HepG2 (cell line): ENCODE results near the gene RIPOR3. TPM values are rescaled to one million over a fixed set of nuclear protein-coding genes. Genes with fewer than 3 reads are reported as not detected.

Experiments used
- ATAC-seq: fragments of 200-7000 bp; cut with Tn5 transposase; 3 replicates; pipeline ENCODE4 v1.9.1; 2020; ENCODE audit warnings: mild to moderate bottlenecking, moderate library complexity
- BruUV-seq: library from RNA; stranded (reverse); fragments of 400-500 nt; replicated peaks from 2 replicates; lab custom pipeline; 2021; lab: Mats Ljungman, UMichigan
- CTCF ChIA-PET: fragments of 300-600 bp; formaldehyde crosslinking; extraction: SDS; loops from one replicate; lab custom pipeline; 2021; ENCODE audit warnings: low total read pairs, inconsistent platforms, low intra/inter-chr PET ratio; lab: Yijun Ruan, JAX
- POLR2A ChIA-PET: fragments of 350-600 bp; sonication (Branson Sonifier 250); formaldehyde crosslinking; loops from one replicate; lab custom pipeline; 2020; ENCODE audit warnings: antibody characterized with exemption, inconsistent platforms; lab: Yijun Ruan, JAX
- DNase-seq: peaks from one replicate; pipeline ENCODE4 v3.0.0-alpha.2; 2015; ENCODE audit warnings: low spot score
- FAIRE-seq: peaks from 3 replicates; lab custom pipeline; 2011; peaks lifted over from hg19 to GRCh38; lab: Jason Lieb, UNC
- H2AFZ ChIP-seq: one replicate; pipeline ENCODE4 v1.6.1; 2011; ENCODE audit warnings: low read length, inconsistent platforms
- H3K27ac ChIP-seq: fragments of 300-600 bp; 3 replicates; pipeline ENCODE4 v1.8.0; 2011; ENCODE audit warnings: mixed run types, mild to moderate bottlenecking, mixed read lengths, low read length, inconsistent platforms; ENCODE audit not compliant: insufficient read depth; ENCODE audit errors: extremely low read length
- H3K27me3 ChIP-seq, 2 experiments: fragments of 200-600 bp in 1 of 2; 2 replicates in 1 of 2; 3 replicates in 1 of 2; pipeline versions ENCODE4 v1.6.0 to v1.8.0; 2011; ENCODE audit warnings: low read length in 2 of 2, mild to moderate bottlenecking in 2 of 2, moderate library complexity in 2 of 2, inconsistent platforms in 1 of 2; ENCODE audit not compliant: insufficient read depth in 2 of 2, control insufficient read depth in 1 of 2
- H3K36me3 ChIP-seq, 2 experiments: fragments of 200-600 bp in 1 of 2; replicated peaks in 1 of 2; 2 replicates in 1 of 2; 3 replicates in 1 of 2; pipeline versions ENCODE4 v1.5.1 to v1.8.0; 2011; ENCODE audit warnings: low read length in 2 of 2, inconsistent platforms in 1 of 2; ENCODE audit not compliant: insufficient read depth in 2 of 2, control insufficient read depth in 1 of 2
- H3K4me1 ChIP-seq: 2 replicates; pipeline ENCODE4 v1.5.1; 2012; ENCODE audit warnings: low read length, inconsistent platforms; ENCODE audit not compliant: insufficient read depth
- H3K4me2 ChIP-seq: 2 replicates; pipeline ENCODE4 v1.6.0; 2011; ENCODE audit warnings: low read depth, low read length, inconsistent platforms
- H3K4me3 ChIP-seq, 3 experiments: fragments of 200-600 bp in 1 of 3; sonication (generic), shearing (Covaris generic) in 1 of 3; replicated peaks in 1 of 3; 2 replicates each; pipeline ENCODE4 v1.5.1; 2011 to 2016; ENCODE audit warnings: low read length in 3 of 3, inconsistent platforms in 2 of 3, low read depth in 2 of 3, mild to moderate bottlenecking in 2 of 3, control low read depth in 1 of 3, mixed read lengths in 1 of 3; ENCODE audit not compliant: insufficient read depth in 1 of 3
- H3K79me2 ChIP-seq: one replicate; pipeline ENCODE4 v1.6.1; 2011; ENCODE audit warnings: low read length, inconsistent platforms; ENCODE audit not compliant: insufficient read depth
- H3K9ac ChIP-seq: 2 replicates; pipeline ENCODE4 v1.6.0; 2011; ENCODE audit warnings: mild to moderate bottlenecking, low read depth, low read length, inconsistent platforms; ENCODE audit not compliant: insufficient read depth
- H3K9me3 ChIP-seq: 2 replicates; pipeline ENCODE4 v1.5.1; 2012; ENCODE audit warnings: mild to moderate bottlenecking, low read length
- H4K20me1 ChIP-seq: 2 replicates; pipeline ENCODE4 v1.6.0; 2011; ENCODE audit warnings: inconsistent platforms, mild to moderate bottlenecking, low read length, moderate library complexity; ENCODE audit not compliant: insufficient read depth
- BRD4 ChIP-seq: sonication (generic); formaldehyde crosslinking; IDR thresholded peaks from 2 replicates; pipeline ENCODE4 v1.4.0; 2020; ENCODE audit warnings: missing genetic modification reagents
- GATA4 ChIP-seq: sonication (generic); IDR thresholded peaks from 2 replicates; pipeline ENCODE4 v1.6.1; 2016; ENCODE audit warnings: antibody characterized with exemption, low read depth, borderline replicate concordance
- JARID2 ChIP-seq: sonication (generic); formaldehyde crosslinking; IDR thresholded peaks from 2 replicates; pipeline ENCODE4 v1.8.1; 2023; ENCODE audit warnings: missing genetic modification reagents, inconsistent platforms; ENCODE audit not compliant: insufficient replicate concordance
- MED13 ChIP-seq: sonication (generic); formaldehyde crosslinking; IDR thresholded peaks from 2 replicates; pipeline ENCODE4 v1.5.0; 2020; ENCODE audit warnings: missing genetic modification reagents
- POGK ChIP-seq: sonication (generic); formaldehyde crosslinking; conservative IDR thresholded peaks from 2 replicates; pipeline ENCODE4 v1.8.0; 2022; ENCODE audit warnings: mild to moderate bottlenecking, moderate library complexity, missing genetic modification reagents
- SMAD3 ChIP-seq: sonication (generic); formaldehyde crosslinking; IDR thresholded peaks from 2 replicates; pipeline ENCODE4 v1.4.0; 2020; ENCODE audit warnings: missing genetic modification reagents
- SOX5 ChIP-seq: IDR thresholded peaks from 2 replicates; pipeline ENCODE4 v1.6.1; 2016; ENCODE audit warnings: borderline replicate concordance
- WIZ ChIP-seq: sonication (generic); formaldehyde crosslinking; IDR thresholded peaks from 2 replicates; pipeline ENCODE4 v1.5.1; 2020; ENCODE audit warnings: mild to moderate bottlenecking, missing genetic modification reagents
- ZNF180 ChIP-seq: sonication (generic); formaldehyde crosslinking; IDR thresholded peaks from 2 replicates; pipeline ENCODE4 v1.4.0; 2020; ENCODE audit warnings: low read depth, missing genetic modification reagents, borderline replicate concordance
- ZNF274 ChIP-seq: sonication (generic); formaldehyde crosslinking; IDR thresholded peaks from 2 replicates; pipeline ENCODE4 v1.5.1; 2020; ENCODE audit warnings: mild to moderate bottlenecking, missing genetic modification reagents
- ZNF44 ChIP-seq: sonication (generic); formaldehyde crosslinking; IDR thresholded peaks from 2 replicates; pipeline ENCODE4 v1.5.1; 2020; ENCODE audit warnings: mild to moderate bottlenecking, missing genetic modification reagents
- ZNF672 ChIP-seq: sonication (generic); formaldehyde crosslinking; IDR thresholded peaks from 2 replicates; pipeline ENCODE4 v1.8.1; 2022; ENCODE audit warnings: missing genetic modification reagents
- WGBS: methylation state at CpG from one replicate; pipeline ENCODE4 v1.1.6; 2017; ENCODE audit warnings: low lambda C conversion rate; 5-methylcytosine and 5-hydroxymethylcytosine counted together
- in situ Hi-C: cut with HindIII; loops from 2 replicates; pipeline ENCODE4 v1.10.0; 2017; ENCODE audit warnings: low pct_unique_long_range_greater_than_20kb; ENCODE audit not compliant: extremely low pct_ligation_motif_present
- intact Hi-C: fragments of 100-400 bp; cut with micrococcal nuclease; formaldehyde crosslinking; loops from one replicate; pipeline ENCODE4 v1.10.0; 2022; ENCODE audit not compliant: unreplicated experiment
- polyA plus RNA-seq, 8 experiments: library from polyadenylated mRNA; depleted of rRNA in 3 of 8; stranded (reverse) in 7 of 8; unstranded in 1 of 8; fragments of >200 nt; fragmentation: Illumina TruSeq in 4 of 8; extraction: Trizol in 4 of 8; gene quantifications; 2 replicates each; pipeline versions ENCODE4 v1.2.1 to v1.2.3, GENCODE V29; 2011 to 2016; ENCODE audit warnings: low read depth in 4 of 8, missing spikeins in 1 of 8, mixed read lengths in 1 of 8; ENCODE audit not compliant: insufficient read depth in 1 of 8
- total RNA-seq, 5 experiments: library from RNA; depleted of rRNA; stranded (reverse); fragments of >200 nt; fragmentation: Illumina TruSeq; extraction: Trizol; gene quantifications; 2 replicates each; pipeline ENCODE4 v1.2.3, GENCODE V29; 2016; ENCODE audit warnings: low read depth in 1 of 5
- TF ChIP-seq, protein P1 (sequence below): sonication (generic); formaldehyde crosslinking; IDR thresholded peaks from 2 replicates; pipeline ENCODE4 v1.4.0; 2020; ENCODE audit warnings: missing genetic modification reagents

The RIPOR3 gene
- total and polyA plus RNA-seq, 2 of the 13 experiments (the other 11 are each of a cell fraction or from before 2014, with no cell fraction given), result 0.18 TPM; not detected in 1

- TF ChIP-seq POGK, result 0 out of 2 replicates have a peak, but pooled peaks have one; percentile 1
- TF ChIP-seq, protein P1, sequence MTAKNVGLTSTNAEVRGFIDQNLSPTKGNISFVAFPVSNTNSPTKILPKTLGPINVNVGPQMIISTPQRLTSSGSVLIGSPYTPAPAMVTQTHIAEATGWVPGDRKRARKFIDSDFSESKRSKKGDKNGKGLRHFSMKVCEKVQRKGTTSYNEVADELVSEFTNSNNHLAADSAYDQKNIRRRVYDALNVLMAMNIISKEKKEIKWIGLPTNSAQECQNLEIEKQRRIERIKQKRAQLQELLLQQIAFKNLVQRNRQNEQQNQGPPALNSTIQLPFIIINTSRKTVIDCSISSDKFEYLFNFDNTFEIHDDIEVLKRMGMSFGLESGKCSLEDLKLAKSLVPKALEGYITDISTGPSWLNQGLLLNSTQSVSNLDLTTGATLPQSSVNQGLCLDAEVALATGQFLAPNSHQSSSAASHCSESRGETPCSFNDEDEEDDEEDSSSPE, result no peak
Measured at GRCh38 chr20:50728486-50728980, 37.2 kb upstream of the RIPOR3 start (continued).

- Histone ChIP-seq H3K79me2 (peaks cover 16% of the 10 kb centered on the region), H3K36me3 (no peaks in the 10 kb centered on the region), H3K4me1 (peaks cover 68% of the 10 kb centered on the region), H4K20me1 (peaks cover 3% of the 10 kb centered on the region; the same call in 1 of the 2 replicates), H3K9ac (peak overlapping the region; percentile 74), H3K4me2 (peak overlapping the region; percentile 99), H3K9me3 (no peaks in the 10 kb centered on the region), H3K4me3 (peak overlapping the region; percentile 50 to 87 (median 73)), H2AFZ (peak overlapping the region; percentile 67), H3K27me3 (no peaks in the 10 kb centered on the region; a peak in 1 of 5 replicates), H3K27ac (peak overlapping the region; percentile 41)
- WGBS, result under 1% methylated on average over 8 of the region's 8 CpGs
- TSS peak; percentile 63 for BruUV-seq
- ChIA-PET CTCF (no interaction called here), POLR2A (interaction anchor here (0.8 to 3.5 kb wide), 11 partner anchors 13 to 231 kb away, joined by 3 to 65 read pairs (median 4); no protein-coding TSS in a partner anchor)
- FAIRE-seq (peak; percentile 42), ATAC-seq (peak; percentile 1; the same call in 1 of the 3 replicates), DNase-seq (peak; percentile 85)
- in situ Hi-C loops (loop anchor here (25.0 kb wide), 1 partner anchor 91 kb away; no protein-coding TSS in a partner anchor), intact Hi-C loops (loop anchor here (5.0 kb wide), 1 partner anchor 81 kb away; no protein-coding TSS in a partner anchor)
- TF ChIP-seq POGK (peak; percentile 30; the same call in 1 of the 2 replicates), JARID2 (CRISPR knock-in tag) (no peak), ZNF672 (CRISPR knock-in tag) (no peak), BRD4 (CRISPR knock-in tag) (0 out of 2 replicates have a peak, but pooled peaks have one; percentile 8), WIZ (CRISPR knock-in tag) (no peak), GATA4 (no peak), ZNF180 (CRISPR knock-in tag) (0 out of 2 replicates have a peak, but pooled peaks have one; percentile 3), SMAD3 (CRISPR knock-in tag) (0 out of 2 replicates have a peak, but pooled peaks have one; percentile 15), ZNF44 (CRISPR knock-in tag) (peak; percentile 69; the same call in 1 of the 2 replicates), ZNF274 (CRISPR knock-in tag) (peak; percentile 57; the same call in 1 of the 2 replicates), SOX5 (CRISPR knock-in tag) (0 out of 2 replicates have a peak, but pooled peaks have one; percentile 7), MED13 (CRISPR knock-in tag) (no peak)
- TF ChIP-seq, protein P1, result no peak
Measured at GRCh38 chr20:50727792-50728485, 36.6 kb upstream of the RIPOR3 start.
